ENCODE data around the gene PRPF18. TPM values are rescaled to one million over a fixed set of nuclear protein-coding genes. Genes with fewer than 3 reads are reported as not detected.

PRPF18 gene
- total RNA-seq, 4 donors from 2014 or later, result 19.8 to 42.4 (median 32.3) TPM

DNA sequence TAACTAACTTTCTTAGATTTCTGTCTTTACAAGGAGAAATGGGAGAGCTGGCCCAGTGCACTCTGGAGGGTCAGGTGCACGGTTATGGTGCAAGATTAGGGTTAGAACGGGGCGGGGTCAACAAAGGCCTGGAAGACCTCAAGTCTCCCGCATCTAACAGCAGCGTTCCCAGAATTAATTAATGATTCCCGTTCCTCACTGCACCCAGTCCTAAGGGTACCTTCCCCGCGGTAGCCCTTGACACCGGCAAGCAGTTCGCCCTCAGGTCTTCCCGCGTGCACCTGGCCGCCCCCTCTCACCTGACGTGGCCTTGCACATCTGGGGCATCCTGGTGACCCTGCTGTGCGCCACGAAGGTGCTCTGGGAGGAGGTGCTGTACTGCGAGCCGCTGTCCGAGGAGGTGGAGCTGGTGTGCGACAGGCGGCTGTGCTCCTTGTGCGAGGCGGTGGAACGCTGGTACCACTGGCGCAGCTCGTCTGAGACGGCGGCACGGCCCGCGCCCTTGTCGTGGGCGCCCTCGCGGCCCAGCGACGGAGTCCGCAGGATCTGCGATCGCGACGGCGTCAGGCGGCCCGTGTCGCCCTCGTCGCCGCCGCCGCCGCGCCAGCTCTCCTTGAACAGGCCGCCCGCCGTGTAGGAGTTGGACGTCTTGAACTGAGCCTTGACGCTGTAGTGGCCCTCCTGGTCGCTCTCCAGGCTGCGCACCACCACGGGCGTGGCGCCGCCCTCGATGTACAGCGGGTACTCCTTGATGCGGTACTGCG lies 69.8 kb downstream of the PRPF18 start:
- no peak for DNase-seq
- Histone ChIP-seq H3K27ac (no peak overlapping the region), H3K36me3 (peaks cover 0 to 13% (median 2%) of the 10 kb centered on the region in 4 donors), H3K27me3 (no peaks in the 10 kb centered on the region), H3K4me1 (peaks cover 0 to 10% (median 2%) of the 10 kb centered on the region in 4 donors), H3K4me3 (no peak overlapping the region), H3K9me3 (no peaks in the 10 kb centered on the region)
- TF ChIP-seq CTCF (IDR thresholded peaks at IDR 0.05), result no peak
- no peak for TF ChIP-seq EP300 (IDR thresholded peaks at IDR 0.05; ENCODE audit: low read depth)
- no peak for TF ChIP-seq POLR2AphosphoS5 (IDR thresholded peaks at IDR 0.05)
- no peak for TF ChIP-seq POLR2A (IDR thresholded peaks at IDR 0.05)
- in situ Hi-C loops (cut with MboI; ENCODE audit: low pct_ligation_motif_present in 1 of 4, low pct_unique_long_range_greater_than_20kb in 1 of 4, low sequenced_read_pairs in 3 of 4) (no loop called here), intact Hi-C loops (cut with DNase I; ENCODE audit: low total_unique reads) (no loop called here)
- WGBS, 2 donors (ENCODE audit: low coverage in 1 of 2), result 95 to 96% methylated on average over 4 to 64 of the region's 68 CpGs

DNA sequence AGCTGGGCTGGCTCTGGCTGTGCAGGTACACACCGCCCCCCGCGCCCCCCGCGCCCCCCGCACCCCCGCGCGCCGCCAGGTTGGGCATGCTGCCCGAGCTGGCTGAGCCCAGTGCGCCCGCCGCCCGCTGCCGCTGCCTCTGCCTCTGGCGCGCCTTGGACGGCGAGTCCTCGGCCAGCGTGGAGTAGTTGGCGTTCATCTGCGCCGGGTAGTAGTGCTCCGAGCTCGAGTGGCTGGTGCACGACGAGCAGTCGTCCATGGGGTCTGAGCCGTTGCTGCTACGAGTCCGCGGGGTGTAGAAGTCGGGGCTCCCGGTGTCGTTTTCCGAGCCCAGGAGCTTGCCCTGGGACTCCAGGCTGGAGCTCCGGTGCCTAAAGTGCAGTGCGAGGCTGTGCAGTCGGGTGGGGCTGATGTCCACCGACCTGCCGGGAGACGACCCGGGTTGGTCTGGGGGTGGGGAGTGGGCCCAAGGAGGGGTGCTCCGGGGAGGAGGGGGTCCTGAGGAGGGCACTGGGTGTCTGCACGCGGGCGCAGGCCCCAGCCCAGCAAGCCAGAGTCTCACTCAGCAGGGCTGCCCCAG lies 70.4 kb downstream of the PRPF18 start:
- peaks cover 0 to 10% (median 2%) of the 10 kb centered on the region in 4 donors for H3K4me1 ChIP-seq
- H3K27me3 ChIP-seq, result no peaks in the 10 kb centered on the region
- H3K4me3 ChIP-seq, result no peak overlapping the region
- no peak for DNase-seq
- intact Hi-C loops (cut with DNase I; ENCODE audit: low total_unique reads), result no loop called here
- 96% methylated on average over 44 of the region's 49 CpGs; no CpG with 5 or more reads in 1 of the 2 donors for WGBS, 2 donors (ENCODE audit: low coverage in 1 of 2)
- H3K36me3 ChIP-seq, result peaks cover 0 to 13% (median 2%) of the 10 kb centered on the region in 4 donors
- no peak overlapping the region for H3K27ac ChIP-seq
- no peaks in the 10 kb centered on the region for H3K9me3 ChIP-seq
- TF ChIP-seq CTCF (IDR thresholded peaks at IDR 0.05), result no peak
- no peak for TF ChIP-seq POLR2A (IDR thresholded peaks at IDR 0.05)
- no peak for TF ChIP-seq EP300 (IDR thresholded peaks at IDR 0.05; ENCODE audit: low read depth)
- no peak for TF ChIP-seq POLR2AphosphoS5 (IDR thresholded peaks at IDR 0.05)
- in situ Hi-C loops (cut with MboI; ENCODE audit: low pct_ligation_motif_present in 1 of 4, low pct_unique_long_range_greater_than_20kb in 1 of 4, low sequenced_read_pairs in 3 of 4), result no loop called here

DNA sequence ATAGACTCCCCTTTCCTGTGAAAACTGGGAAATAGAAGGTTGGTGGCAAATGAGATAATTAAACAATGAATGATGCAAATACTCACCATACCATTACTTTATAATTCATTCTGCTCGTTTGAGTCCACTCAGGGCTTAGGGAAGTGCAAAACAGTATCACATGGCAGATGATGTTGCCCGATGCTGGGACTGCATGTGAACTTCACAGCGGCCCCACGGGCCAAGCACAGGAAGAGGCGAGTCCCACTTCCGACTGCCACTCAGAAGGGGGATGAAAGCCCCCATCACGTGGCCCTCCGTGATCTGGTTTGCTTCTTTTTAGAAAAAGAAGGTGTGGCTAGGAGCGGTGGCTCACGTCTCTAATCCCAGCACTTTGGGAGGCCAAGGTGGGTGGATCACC lies 71.5 kb downstream of the PRPF18 start:
- Histone ChIP-seq H3K36me3 (peaks cover 0 to 13% (median 2%) of the 10 kb centered on the region in 4 donors), H3K27me3 (no peaks in the 10 kb centered on the region), H3K4me1 (peaks cover 0 to 10% (median 2%) of the 10 kb centered on the region in 4 donors), H3K4me3 (no peak overlapping the region), H3K27ac (no peak overlapping the region), H3K9me3 (no peaks in the 10 kb centered on the region)
- DNase-seq, result no peak
- in situ Hi-C loops (cut with MboI; ENCODE audit: low pct_ligation_motif_present in 1 of 4, low pct_unique_long_range_greater_than_20kb in 1 of 4, low sequenced_read_pairs in 3 of 4), result no loop called here
- intact Hi-C loops (cut with DNase I; ENCODE audit: low total_unique reads), result no loop called here
- no peak for TF ChIP-seq POLR2AphosphoS5 (IDR thresholded peaks at IDR 0.05)
- TF ChIP-seq CTCF (IDR thresholded peaks at IDR 0.05), result no peak
- TF ChIP-seq EP300 (IDR thresholded peaks at IDR 0.05; ENCODE audit: low read depth), result no peak
- no peak for TF ChIP-seq POLR2A (IDR thresholded peaks at IDR 0.05)
- WGBS, 2 donors (ENCODE audit: low coverage in 1 of 2), result 73% methylated on average over 10 of the region's 10 CpGs; no CpG with 5 or more reads in 1 of the 2 donors

- 73% methylated on average over 21 of the region's 21 CpGs; no CpG with 5 or more reads in 1 of the 2 donors for WGBS, 2 donors (ENCODE audit: low coverage in 1 of 2)
- H3K36me3 ChIP-seq, result peaks cover 0 to 5% (median under 1%) of the 10 kb centered on the region in 4 donors
- in situ Hi-C loops (cut with MboI; ENCODE audit: low pct_ligation_motif_present in 1 of 4, low pct_unique_long_range_greater_than_20kb in 1 of 4, low sequenced_read_pairs in 3 of 4), result no loop called here
Observed at GRCh38 chr10:13658871-13659685, 72.3 kb downstream of the PRPF18 start.

More at GRCh38 chr10:13658871-13659685, 72.3 kb downstream of the PRPF18 start:
- H3K4me3 ChIP-seq, result no peak overlapping the region
- H3K27ac ChIP-seq, result peak overlapping the region in 3 of 4 donors; percentile 6 to 28 (median 14)
- TF ChIP-seq CTCF (IDR thresholded peaks at IDR 0.05), result no peak
- TF ChIP-seq POLR2A (IDR thresholded peaks at IDR 0.05), result no peak
- TF ChIP-seq EP300 (IDR thresholded peaks at IDR 0.05; ENCODE audit: low read depth), result no peak
- no peak for TF ChIP-seq POLR2AphosphoS5 (IDR thresholded peaks at IDR 0.05)
- intact Hi-C loops (cut with DNase I; ENCODE audit: low total_unique reads), result no loop called here
- DNase-seq, result no peak
- H3K4me1 ChIP-seq, result peaks cover 0 to 10% (median 2%) of the 10 kb centered on the region in 4 donors
- no peaks in the 10 kb centered on the region for H3K27me3 ChIP-seq
- H3K9me3 ChIP-seq, result no peaks in the 10 kb centered on the region
